GM18499 (cell line): ENCODE data around the gene NGFR.
"Not testable (repeated sequence)": the region's sequence is repeated elsewhere in the genome, so short reads cannot be mapped to it uniquely, and the experiment has no call there.

Experiments
- ATAC-seq: cut with Tn5 transposase; IDR thresholded peaks from one replicate; pipeline ENCODE4 v1.9.1; 2021; ENCODE audit warnings: moderate number of reproducible peaks; ENCODE audit not compliant: insufficient read depth, unreplicated experiment

The NGFR gene

DNA sequence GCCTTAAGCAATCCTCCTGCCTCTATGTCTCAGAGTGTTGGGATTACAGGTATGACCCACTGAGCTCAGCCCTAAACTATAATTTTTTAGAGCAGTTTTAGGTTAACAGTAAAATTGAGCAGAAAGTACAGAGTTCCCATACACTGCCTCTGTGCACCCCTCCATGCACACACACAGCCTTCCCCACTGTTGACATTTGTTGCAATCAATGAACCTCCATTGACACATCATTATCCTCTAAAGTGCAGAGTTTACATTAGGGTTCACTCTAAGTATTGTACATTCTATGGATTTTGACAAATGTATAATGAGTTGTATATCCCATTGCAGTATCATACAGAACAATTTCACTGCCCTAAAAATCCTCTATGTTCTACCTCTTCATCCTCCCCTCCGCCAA, 35.0 kb downstream of the NGFR start:
- no peak for ATAC-seq

GRCh38 chr17:49543860-49544259, 48.8 kb downstream of the NGFR start:
- ATAC-seq: no peak

- no peak for ATAC-seq
Observed at GRCh38 chr17:49545007-49545660, 50.0 kb downstream of the NGFR start.

DNA sequence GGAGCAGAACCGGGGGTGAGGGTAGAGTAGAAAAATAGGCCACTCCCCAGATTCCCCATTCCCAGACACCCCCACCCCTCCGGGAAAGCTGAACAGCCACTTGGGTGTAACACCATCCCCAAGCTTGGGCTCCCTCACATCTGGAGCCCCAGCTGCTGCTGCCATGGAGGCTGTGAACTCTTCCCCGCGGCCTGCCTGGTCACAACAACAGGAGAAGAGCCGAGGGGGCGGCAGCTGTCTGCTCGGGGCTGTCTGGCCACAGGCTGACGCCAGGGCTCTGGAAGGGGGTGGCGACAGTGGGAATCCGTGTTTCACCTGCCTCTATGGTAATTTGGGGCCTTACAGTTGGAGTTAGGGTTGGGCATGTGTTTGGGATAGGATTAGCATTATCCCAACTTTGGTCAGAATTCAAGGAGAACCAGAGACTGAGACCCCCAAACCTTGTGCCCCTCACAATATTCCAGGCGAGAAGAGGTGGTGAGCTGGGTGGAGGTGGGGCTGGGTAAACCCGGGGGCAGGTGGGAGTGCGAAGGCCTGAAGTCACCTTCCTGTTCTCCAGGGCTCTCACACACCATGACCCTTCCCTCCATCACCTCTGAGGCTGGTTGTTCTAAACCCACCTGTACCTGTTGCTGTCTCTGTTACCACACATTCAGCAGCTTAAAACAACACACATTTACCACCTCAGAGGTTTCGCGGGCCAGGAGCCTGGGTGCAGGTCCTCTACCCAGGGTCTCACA, 50.9 kb downstream of the NGFR start:
- ATAC-seq: no peak

DNA sequence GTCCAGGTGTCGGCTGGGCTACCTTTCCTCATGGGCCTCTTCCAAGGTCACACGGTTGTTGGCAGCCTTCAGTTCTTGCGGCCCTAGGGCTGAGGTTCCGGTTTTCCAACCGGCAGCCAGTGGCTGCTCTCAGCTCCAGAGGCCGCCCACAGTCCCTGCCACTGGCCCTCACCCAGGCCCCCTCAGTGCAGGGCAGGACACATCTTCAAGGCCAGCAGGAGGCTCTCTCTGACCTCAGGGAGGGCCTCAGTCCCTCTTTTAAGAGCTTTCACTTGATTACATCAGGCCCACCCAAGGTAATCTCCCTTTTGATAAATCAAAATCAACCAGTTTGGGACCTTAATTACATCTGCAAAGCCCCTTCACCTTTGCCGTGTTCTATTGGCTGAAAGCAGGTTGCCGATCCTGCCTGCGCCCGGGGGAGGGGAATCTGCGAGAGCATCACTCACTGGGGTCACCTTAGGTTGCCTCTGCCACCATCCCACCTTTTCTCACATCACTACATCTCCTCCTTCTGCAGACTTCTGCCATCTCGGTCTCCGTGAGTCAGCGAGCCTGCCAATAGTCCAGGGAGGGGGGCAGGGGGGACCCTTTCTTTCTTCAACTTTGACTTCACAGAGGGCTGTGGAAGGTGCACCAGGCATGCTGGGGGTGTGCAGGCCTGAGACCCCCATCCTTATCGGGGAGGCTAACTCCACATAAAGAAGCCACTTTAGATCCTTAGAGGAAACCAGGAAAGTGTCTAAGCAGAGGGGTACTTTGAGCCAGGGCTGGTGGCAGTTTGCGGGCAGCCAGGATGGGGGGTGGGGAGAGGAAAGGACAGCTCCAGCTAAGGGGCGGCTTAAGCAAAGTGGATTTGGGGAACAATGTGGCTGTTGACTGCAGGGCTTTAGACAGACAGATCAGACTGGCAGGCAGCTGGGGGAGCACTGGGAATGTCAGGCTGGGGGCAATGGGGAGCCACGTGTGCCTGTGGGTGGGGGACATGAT, 51.7 kb downstream of the NGFR start:
- no peak for ATAC-seq

DNA sequence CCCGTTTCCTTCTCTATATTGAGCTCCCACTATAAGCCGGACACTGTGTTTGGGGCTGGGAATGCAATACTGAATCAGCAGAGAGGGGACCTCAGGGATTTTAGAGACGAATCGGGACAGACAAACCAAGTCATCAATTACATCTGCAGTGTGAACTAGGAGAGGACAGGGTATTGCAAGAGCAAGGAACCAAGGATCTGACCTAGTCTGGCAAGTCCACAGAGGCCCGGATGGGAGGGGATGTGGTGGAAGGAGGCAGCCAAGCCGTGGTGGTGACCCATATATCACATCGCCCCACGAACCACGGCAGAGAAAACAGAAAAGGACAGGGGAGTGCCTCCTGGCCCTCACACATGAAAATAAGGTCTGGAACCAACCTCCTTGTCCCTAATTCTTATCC, 52.5 kb downstream of the NGFR start:
- no peak for ATAC-seq

DNA sequence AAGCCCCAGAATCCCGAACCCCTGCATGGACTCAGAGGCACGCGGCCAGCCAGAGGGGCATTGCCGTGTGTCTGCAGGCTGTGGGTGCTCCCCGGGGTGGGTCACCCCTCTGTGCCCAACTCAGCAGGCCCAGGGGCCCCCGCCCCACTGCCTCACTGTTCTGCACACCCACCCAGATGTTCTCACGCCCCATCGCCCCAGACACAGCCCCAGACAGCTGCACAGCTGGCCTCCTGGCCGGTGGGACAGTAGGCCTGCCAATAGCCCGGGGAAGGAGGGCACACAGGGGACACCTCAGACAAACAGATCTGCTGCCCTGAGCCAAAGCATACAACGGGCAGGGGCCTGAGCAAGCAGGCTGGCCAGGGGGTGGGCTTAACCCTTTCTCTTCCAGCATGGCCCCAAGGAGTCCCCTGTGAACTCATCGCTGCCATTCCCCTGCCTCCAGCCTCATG, 53.0 kb downstream of the NGFR start:
- no peak for ATAC-seq

DNA sequence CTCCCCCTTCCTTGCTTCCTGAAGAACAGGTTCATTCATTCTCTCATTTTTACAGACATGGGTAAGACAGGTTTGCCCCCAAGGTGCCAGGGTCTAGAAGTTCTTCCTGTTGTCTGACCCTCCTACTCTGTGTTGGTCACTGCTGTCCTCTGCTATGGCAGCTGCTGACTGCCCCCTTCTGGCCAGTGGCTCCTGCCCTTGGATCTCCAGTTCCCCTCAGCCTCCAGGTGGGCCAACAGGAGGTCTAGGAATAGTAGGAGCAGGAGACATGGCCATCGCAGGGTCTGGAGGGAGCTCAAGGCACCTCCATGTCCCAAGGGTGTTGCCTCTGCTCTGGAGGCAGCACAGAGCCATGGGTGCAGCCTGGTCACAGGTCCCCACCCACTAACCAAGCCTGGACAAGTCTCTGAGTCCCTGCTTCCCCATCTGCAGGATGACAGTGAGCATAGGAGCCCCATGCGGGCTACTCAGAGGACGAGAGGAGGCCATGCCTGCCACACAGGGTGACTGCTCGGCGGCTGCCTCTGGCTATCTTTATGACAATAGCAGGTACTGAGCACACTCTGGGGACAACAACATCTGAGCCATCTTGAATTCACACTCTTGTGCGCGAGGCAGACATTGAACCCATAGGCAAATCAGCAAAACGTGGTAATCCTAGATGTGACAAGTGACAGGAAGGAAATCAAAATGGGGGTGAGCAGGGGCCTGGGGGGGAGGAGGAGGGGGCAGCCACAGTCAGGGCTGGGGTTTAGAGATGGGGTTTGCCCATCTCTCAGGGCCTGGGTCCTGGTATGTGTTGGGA, 53.6 kb downstream of the NGFR start:
- ATAC-seq: no peak

DNA sequence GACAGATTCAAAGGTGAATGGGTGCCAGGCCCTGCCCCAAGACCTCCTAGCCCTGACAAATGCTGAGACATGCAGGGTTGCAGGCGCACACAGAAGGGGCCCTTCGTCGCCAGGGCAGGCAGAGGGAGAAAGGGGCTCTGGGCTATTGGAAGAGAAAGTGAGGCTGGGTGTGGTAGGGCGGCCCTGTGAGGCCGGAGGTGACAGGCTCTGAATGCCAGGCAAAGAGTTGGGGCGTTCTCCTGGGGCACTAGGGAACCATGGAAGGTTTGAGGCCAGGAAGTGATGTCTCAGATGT, 54.2 kb downstream of the NGFR start:
- no peak for ATAC-seq

- ATAC-seq: no peak
Observed at GRCh38 chr17:49549691-49550678, 54.9 kb downstream of the NGFR start.

DNA sequence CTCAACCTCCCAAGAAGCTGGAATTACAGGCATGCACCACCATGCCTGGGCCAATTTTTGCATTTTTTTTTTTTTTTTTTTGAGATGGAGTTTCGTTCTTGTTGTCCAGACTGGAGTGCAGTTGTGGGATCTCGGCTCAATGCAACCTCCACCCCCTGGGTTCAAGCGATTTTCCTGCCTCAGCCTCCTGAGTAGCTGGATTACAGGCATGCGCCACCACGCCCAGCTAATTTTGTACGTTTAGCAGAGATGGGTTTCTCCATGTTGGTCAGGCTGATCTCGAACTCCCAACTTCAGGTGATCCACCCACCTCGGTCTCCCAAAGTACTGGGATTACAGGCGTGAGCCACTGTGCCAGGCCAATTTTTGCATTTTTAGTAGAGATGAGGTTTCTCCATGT, 55.7 kb downstream of the NGFR start:
- ATAC-seq: not testable (repeated sequence)

- ATAC-seq: no peak
Observed at GRCh38 chr17:49551221-49552069, 56.4 kb downstream of the NGFR start.

GRCh38 chr17:49552070-49552751, 57.1 kb downstream of the NGFR start:
- no peak for ATAC-seq

DNA sequence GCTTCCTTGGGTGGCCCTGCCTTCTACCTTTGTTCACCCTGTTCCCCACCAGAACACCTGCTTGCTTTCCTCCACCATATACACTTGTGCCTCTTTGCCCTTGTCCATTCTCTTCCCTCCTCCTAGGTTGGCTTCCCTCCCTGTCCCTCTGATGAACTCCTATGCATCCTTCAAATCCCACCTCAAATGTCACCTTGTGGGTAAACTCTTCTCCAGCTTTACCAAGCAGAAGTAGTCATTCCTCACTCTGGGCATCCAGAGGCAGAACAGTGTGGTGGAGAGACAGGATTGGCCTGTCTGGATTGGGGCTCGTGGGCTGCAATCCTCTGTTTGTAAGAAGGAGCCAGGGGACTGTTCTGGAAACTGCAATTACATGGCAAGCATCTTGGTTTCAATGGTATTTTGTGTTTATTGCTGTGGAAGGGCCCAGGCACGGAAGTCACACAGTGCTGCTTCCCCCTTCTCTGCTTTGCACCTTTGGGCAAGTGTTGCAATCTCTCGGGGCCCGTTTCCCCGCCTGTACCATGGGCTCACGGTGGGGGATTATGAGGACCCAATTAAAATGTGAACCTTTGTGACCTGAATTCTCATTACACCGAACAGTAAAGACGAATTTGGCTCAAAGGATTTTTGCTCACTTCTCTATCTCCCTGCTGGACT, 58.7 kb downstream of the NGFR start:
- ATAC-seq: no peak

- ATAC-seq: no peak
Observed at GRCh38 chr17:49554694-49555494, 59.8 kb downstream of the NGFR start.

DNA sequence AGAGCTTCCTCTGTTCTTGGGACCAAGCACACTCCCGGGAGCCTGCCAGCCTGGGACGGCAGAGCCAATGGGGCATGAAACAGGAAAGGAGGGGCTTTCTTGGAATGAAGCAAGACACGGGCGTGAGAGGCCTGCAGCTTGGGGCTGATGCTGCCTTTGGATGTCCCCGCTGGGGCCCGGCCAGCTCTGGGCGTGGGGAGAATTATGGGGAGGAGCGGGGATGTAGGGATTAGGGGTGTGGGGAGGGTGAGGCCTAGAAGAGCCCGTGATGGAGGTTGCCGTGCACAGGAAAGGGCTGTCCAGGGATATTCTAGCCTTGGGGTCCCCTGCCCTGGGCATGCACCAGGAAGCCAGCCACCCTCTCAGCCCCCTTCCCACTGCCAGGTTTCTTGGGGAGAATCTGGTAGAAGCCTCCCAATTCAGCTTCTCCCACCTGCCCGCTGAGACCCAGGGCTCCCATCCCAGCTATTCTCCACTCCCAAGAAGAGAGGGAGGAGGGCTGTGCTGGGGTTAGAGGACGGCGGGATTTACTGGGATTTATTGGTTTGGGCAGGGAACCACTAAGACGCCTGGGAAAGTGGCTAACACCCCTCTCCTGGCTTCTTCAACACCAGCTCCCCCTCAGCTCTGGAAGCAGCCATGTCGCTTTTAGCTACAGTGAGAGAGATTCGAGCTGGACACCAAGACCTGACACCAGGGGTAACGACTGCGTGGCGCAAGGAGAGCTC, 60.6 kb downstream of the NGFR start:
- no peak for ATAC-seq
